HG02798 (cell line): ENCODE data around the gene ZDHHC14.
"Not testable (repeated sequence)": the region's sequence is repeated elsewhere in the genome, so short reads cannot be mapped to it uniquely, and the experiment has no call there.

Experiments used
- ATAC-seq: cut with Tn5 transposase; IDR thresholded peaks from one replicate; pipeline ENCODE4 v1.9.1; 2021; ENCODE audit warnings: mild to moderate bottlenecking; ENCODE audit not compliant: unreplicated experiment, poor library complexity

ZDHHC14 gene

GRCh38 chr6:157720964-157721363 lies 340.0 kb downstream of the ZDHHC14 start:
- not testable (repeated sequence) for ATAC-seq

- no peak for ATAC-seq
These were observed 340.4 kb downstream of the ZDHHC14 start for GRCh38 chr6:157721426-157721825.

GRCh38 chr6:157721830-157722229 lies 340.8 kb downstream of the ZDHHC14 start:
- no peak for ATAC-seq

GRCh38 chr6:157723376-157723775 lies 342.4 kb downstream of the ZDHHC14 start:
- no peak for ATAC-seq

- ATAC-seq, result no peak
These were observed 343.3 kb downstream of the ZDHHC14 start for GRCh38 chr6:157724138-157724820.

- no peak for ATAC-seq
These were observed 344.2 kb downstream of the ZDHHC14 start for GRCh38 chr6:157724960-157725741.

GRCh38 chr6:157725836-157726235 lies 344.8 kb downstream of the ZDHHC14 start:
- ATAC-seq, result no peak

GRCh38 chr6:157726892-157727628 lies 346.1 kb downstream of the ZDHHC14 start:
- no peak for ATAC-seq
